Measurements from ENCODE around the gene B4GALT7.

GRCh38 chr5:177569894-177570293 is 30.0 kb upstream of the B4GALT7 start:
- TF ChIP-seq CTCF (IDR thresholded peaks at IDR 0.05) (no peak), POLR2AphosphoS5 (IDR thresholded peaks at IDR 0.05) (no peak)
